Activated T-helper 17 cell treated with anti-CD3 and anti-CD28 coated beads, Interleukin-2, amount 50 U/mL, for 72 hours (primary cell): ENCODE data around the gene VPS13A. TPM values are rescaled to one million over a fixed set of nuclear protein-coding genes. Genes with fewer than 3 reads are reported as not detected.
"Not testable (repeated sequence)": the region's sequence is repeated elsewhere in the genome, so short reads cannot be mapped to it uniquely, and the experiment has no call there.

Experiments
- ATAC-seq: fragments of 150-1000 bp; cut with Tn5 transposase; replicated peaks from 2 replicates; pipeline ENCODE4 v1.10.0; 2021; ENCODE audit warnings: mild to moderate bottlenecking, moderate library complexity
- H3K27ac Mint-ChIP-seq: one replicate; pipeline ENCODE4 v1.8.0; 2022; ENCODE audit warnings: mixed read lengths
- H3K27me3 Mint-ChIP-seq: one replicate; pipeline ENCODE4 v1.8.0; 2022; ENCODE audit warnings: mixed read lengths
- H3K36me3 Mint-ChIP-seq: one replicate; pipeline ENCODE4 v1.8.0; 2022; ENCODE audit warnings: low read depth, mild to moderate bottlenecking, mixed read lengths
- H3K4me1 Mint-ChIP-seq: one replicate; pipeline ENCODE4 v1.8.0; 2022; ENCODE audit warnings: mixed read lengths
- H3K4me3 Mint-ChIP-seq: one replicate; pipeline ENCODE4 v1.8.0; 2022; ENCODE audit warnings: mild to moderate bottlenecking, mixed read lengths
- H3K9me3 Mint-ChIP-seq: one replicate; pipeline ENCODE4 v1.8.0; 2022; ENCODE audit warnings: mixed read lengths
- total RNA-seq, 2 donors: library from RNA; stranded (reverse); gene quantifications; one replicate each; pipeline ENCODE4 v1.2.3, GENCODE V29; 2022

Gene VPS13A
- total RNA-seq, 2 donors from 2014 or later, result 43.1 to 44.4 TPM

DNA sequence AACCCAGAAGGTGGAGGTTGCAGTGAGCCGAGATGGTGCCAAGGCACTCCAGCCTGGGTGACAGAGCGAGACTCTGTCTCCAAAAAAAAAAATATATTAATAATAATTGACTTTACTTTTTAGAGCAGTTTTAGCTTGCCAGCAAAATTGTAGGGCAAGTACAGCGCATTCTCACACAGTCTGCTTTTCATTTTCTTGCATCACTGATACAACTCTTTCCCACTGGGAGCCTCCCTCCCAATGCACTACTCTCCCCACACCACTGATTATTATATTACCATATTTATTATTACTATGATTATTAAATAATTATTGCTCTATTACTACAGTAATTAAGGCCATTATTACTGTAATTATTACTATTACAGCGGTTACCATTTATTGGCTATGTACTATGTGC lies 257.9 kb downstream of the VPS13A start:
- H3K27ac Mint-ChIP-seq, result no peak overlapping the region
- ATAC-seq, result no peak
- H3K27me3 Mint-ChIP-seq, result peaks cover 3% of the 10 kb centered on the region
- H3K4me3 Mint-ChIP-seq, result no peak overlapping the region
- H3K9me3 Mint-ChIP-seq, result no peaks in the 10 kb centered on the region
- H3K36me3 Mint-ChIP-seq, result no peaks in the 10 kb centered on the region
- peaks cover 5% of the 10 kb centered on the region for H3K4me1 Mint-ChIP-seq

DNA sequence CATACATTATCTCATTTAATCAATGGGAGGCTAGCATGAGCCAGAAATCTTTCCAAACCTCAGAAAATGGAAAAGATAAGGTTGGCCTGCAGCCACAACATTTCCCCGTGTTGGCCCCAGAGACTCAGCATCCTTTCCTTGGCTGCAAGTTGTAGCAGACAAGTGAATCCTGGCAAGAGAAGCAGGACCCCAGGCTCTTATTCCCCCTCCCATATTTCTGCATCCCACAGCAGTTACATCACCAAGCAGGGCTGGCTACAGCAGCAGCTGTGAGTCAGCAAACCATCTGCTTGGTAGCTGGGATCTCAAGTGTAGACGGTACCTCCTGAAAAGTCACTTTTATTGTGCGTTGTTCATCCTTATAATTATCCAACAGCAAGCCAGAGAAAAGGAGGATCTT lies 258.4 kb downstream of the VPS13A start:
- no peak for ATAC-seq
- H3K4me3 Mint-ChIP-seq, result no peak overlapping the region
- H3K27me3 Mint-ChIP-seq, result peaks cover 3% of the 10 kb centered on the region
- peaks cover 5% of the 10 kb centered on the region for H3K4me1 Mint-ChIP-seq
- H3K27ac Mint-ChIP-seq, result no peak overlapping the region
- H3K9me3 Mint-ChIP-seq, result no peaks in the 10 kb centered on the region
- no peaks in the 10 kb centered on the region for H3K36me3 Mint-ChIP-seq

DNA sequence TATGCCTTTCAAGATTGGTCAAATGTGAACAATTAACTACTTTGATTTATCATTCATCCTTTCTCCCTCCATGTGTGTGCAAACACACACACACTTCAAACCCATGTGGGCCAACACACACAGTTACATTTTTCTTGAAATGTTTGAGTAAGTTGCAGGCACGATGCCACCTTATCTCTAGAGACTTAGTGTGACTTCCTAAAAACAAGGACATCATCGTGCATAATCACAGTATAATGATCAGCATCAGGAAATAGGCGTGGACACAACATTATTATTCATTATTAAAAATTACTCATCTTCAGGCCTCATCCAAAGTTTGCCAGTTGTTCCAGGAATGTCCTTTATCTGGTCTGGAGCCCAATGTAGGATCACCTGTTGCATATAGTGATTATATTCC lies 261.3 kb downstream of the VPS13A start:
- H3K27ac Mint-ChIP-seq, result no peak overlapping the region
- H3K9me3 Mint-ChIP-seq, result no peaks in the 10 kb centered on the region
- H3K4me1 Mint-ChIP-seq, result peaks cover 3% of the 10 kb centered on the region
- ATAC-seq, result no peak
- peaks cover 3% of the 10 kb centered on the region for H3K27me3 Mint-ChIP-seq
- no peaks in the 10 kb centered on the region for H3K36me3 Mint-ChIP-seq
- no peak overlapping the region for H3K4me3 Mint-ChIP-seq

DNA sequence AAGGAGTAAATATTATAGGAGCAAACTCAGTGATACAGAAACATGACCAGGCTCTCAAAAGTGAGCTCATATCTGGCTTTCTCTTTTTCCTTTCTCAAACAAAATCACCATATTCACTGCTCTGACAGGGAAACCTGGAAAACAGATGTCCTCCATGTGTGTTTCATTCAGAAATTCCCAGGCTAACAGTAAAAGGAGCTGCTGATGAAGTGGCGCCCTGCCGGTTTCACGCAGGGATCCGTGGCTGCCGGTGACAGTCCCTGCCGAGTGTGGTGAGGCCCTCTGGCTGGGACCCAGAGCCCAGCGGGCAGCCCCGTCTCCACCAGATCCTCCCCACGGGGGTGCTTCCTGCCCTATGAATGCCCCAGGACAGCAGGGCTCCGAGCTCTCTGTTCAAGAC lies 262.7 kb downstream of the VPS13A start:
- Mint-ChIP-seq H3K4me1 (no peaks in the 10 kb centered on the region), H3K36me3 (no peaks in the 10 kb centered on the region), H3K4me3 (no peak overlapping the region), H3K27ac (no peak overlapping the region), H3K27me3 (peaks cover 3% of the 10 kb centered on the region), H3K9me3 (no peaks in the 10 kb centered on the region)
- ATAC-seq, result no peak

DNA sequence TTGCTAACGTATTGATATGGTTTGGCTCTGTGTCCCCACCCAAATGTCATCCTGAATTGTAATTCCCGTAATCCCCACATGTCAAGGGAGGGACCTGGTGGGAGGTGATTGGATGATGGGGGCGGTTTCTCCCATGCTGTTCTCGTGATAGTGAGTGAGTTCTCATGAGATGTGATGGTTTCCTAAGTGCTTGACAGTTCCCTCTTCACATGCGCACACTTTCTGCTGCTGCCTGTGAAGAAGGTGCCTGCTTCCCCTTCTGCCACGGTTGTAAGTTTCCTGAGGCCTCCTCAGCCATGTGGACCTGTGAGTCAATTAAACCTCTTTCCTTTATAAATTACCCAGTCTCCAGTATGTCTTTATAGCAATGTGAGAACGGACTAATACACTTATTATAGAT lies 263.8 kb downstream of the VPS13A start:
- H3K4me1 Mint-ChIP-seq, H3K36me3 Mint-ChIP-seq, ATAC-seq, H3K9me3 Mint-ChIP-seq, H3K27ac Mint-ChIP-seq, H3K27me3 Mint-ChIP-seq, H3K4me3 Mint-ChIP-seq: not testable (repeated sequence)

DNA sequence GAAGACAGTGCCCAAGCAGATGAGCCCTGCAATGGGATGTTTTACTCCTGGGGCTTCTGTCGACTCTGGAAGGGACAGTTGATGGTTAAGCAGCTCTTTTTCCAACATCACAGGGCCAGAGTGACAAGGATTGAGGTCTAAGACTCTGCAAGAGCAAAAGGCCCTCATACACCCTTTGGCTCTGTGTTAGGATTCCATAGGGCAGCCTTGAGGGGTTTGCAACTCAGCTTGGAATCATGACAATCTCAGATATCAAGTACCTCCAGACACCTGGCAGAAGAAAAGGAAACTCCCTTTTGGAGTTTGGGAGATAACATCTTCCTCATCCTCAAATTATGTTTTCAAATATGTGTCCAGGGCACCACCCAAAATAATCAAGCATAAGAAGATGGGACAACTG lies 265.1 kb downstream of the VPS13A start:
- Mint-ChIP-seq H3K36me3 (no peaks in the 10 kb centered on the region), H3K4me3 (no peak overlapping the region), H3K27ac (no peak overlapping the region), H3K27me3 (peaks cover 8% of the 10 kb centered on the region), H3K4me1 (no peaks in the 10 kb centered on the region), H3K9me3 (peaks cover 2% of the 10 kb centered on the region)
- ATAC-seq, result no peak

DNA sequence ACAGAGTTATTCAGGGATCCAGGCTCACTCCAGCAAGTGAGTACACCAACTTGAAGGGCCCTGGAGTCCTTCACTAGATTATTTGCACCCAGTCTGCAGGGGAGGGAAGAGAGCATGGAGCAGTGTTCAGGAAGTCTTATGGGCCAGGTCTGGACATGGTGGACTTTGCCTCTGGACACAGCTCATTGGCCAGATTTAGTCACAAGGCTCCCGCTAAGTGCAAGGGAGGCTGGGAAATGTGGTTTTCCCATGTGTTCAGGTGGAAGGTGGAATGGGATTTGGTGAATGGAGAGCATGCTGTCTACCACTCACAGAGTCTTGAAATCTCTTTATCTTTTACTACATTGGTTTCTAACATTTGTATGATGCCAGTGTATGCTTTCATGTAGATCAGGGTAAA lies 270.3 kb downstream of the VPS13A start:
- no peak for ATAC-seq
- Mint-ChIP-seq H3K27me3 (peaks cover 19% of the 10 kb centered on the region), H3K27ac (no peak overlapping the region), H3K4me1 (no peaks in the 10 kb centered on the region), H3K36me3 (no peaks in the 10 kb centered on the region), H3K9me3 (peaks cover 3% of the 10 kb centered on the region), H3K4me3 (no peak overlapping the region)

DNA sequence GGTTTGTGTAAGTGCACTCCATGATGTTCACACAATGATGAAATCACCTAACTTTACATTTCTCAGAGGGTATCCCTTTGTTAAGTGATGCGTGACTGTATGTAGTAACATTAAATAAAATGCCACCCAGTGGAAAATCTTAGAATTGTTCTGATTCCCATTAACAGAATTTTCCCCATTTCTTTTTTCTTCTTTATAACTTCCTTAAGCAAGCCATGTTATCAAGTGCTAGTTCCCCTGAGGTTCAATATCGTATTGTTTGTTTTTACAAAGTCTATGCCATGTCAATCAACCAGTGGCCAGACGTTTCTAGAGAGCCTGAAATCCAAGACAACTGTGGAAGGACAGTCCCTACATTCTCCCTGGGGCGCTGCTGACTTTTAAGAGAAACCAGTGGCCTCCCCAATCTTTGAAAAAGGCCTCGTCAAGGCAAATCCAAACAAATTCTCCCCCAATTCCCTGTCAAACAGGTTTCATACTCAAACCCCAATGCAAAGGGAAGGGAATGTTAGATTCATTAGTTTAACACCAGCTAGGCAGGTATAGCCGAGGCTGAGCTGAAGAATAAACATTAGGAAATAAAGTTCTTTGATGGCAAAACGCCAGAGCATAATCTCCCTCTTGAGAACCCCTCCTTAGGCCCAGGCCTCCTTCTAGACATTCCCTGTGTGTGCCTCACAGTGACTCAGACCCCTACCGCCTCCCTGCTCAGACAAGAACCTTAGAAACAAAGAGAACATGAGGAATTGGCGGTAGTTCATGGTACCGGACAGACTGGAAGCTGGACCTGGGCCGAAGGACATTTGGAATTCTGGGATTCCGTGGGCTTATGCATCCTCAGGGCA lies 272.1 kb downstream of the VPS13A start:
- Mint-ChIP-seq H3K9me3 (peaks cover 3% of the 10 kb centered on the region), H3K27ac (no peak overlapping the region), H3K36me3 (no peaks in the 10 kb centered on the region), H3K4me1 (peaks cover 6% of the 10 kb centered on the region), H3K4me3 (no peak overlapping the region), H3K27me3 (peaks cover 19% of the 10 kb centered on the region)
- ATAC-seq, result no peak

DNA sequence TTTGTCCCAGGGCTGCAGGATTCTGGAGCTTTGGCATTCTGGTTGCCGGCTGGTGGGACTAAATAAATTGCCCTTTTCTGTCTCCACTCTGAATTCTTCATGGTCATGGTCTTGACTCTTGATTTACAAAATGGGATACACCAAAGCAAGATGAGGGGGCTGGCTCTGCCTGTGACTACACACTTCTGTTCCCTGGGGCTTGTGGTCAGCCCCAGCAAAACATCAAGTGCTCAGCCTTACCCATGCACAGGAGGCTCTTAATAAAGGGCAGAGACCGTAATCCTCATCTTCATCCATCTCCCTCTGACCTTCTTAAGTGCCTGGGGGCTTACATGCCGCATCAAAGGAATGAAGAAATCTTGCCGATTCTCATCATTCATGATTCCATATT lies 272.7 kb downstream of the VPS13A start:
- H3K9me3 Mint-ChIP-seq, result peaks cover 3% of the 10 kb centered on the region
- no peak overlapping the region for H3K27ac Mint-ChIP-seq
- no peaks in the 10 kb centered on the region for H3K36me3 Mint-ChIP-seq
- peaks cover 19% of the 10 kb centered on the region for H3K27me3 Mint-ChIP-seq
- no peak overlapping the region for H3K4me3 Mint-ChIP-seq
- no peak for ATAC-seq
- H3K4me1 Mint-ChIP-seq, result peaks cover 6% of the 10 kb centered on the region

DNA sequence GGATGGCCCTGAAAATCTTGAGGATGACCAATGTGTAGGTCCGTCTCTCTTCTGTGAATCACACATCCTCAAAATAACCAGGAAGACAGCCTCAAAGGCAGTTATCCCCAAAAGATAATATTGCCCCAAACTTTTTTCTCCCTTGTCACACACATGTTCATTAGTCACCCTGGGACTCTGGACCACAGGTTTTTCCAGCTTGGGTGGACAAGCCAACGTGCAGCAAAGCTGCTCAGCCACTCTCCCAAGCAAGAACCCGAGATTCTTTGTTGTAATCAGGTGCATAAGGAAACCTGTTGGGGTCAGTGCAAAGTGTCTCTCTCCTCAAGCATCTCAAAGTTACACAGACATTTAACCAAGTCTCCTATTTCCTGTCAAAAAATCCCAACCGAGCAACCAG lies 274.2 kb downstream of the VPS13A start:
- Mint-ChIP-seq H3K27ac (no peak overlapping the region), H3K9me3 (peaks cover 3% of the 10 kb centered on the region), H3K27me3 (peaks cover 19% of the 10 kb centered on the region), H3K4me3 (no peak overlapping the region), H3K36me3 (no peaks in the 10 kb centered on the region), H3K4me1 (peaks cover 6% of the 10 kb centered on the region)
- no peak for ATAC-seq

DNA sequence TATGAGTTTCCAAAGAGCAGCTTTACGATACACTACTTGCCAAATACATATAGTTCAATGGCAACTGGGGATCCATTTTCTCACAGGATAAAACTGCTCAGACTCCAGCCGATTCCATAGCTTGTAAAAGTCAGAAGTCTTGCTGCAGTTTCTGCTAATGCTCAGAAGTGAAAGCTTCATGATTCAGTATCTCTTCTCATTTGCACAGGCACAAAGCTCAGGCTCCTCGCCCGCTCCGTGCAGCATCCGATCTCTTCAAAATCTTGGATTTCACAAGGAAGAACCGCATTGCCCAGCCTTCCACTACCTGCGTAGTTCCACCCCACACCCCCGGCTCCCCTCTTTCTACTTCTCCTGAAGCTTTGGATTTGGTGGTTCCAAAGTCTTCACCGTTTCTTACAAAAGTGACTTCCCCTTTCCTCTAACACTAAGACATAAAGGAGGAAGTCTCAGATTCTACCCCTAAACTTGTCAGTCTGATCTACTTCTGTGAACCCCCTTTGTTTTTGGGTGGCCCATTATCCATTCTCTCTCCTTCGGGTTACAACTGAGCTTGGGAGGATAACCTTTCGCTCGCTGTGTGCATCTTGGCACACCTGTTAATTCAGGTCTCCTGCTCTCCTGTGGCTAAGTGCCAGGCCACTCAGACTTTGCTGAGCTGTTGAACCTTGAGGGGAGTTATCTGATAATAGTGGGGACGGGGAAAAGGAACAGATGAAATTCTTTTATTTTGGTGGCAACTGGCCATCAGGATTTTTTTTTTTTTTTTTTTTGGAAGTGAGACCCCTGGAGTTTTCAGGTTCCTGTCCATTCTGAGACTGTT lies 276.7 kb downstream of the VPS13A start:
- peaks cover 13% of the 10 kb centered on the region for H3K27me3 Mint-ChIP-seq
- no peaks in the 10 kb centered on the region for H3K36me3 Mint-ChIP-seq
- no peaks in the 10 kb centered on the region for H3K9me3 Mint-ChIP-seq
- H3K4me1 Mint-ChIP-seq, result peaks cover 16% of the 10 kb centered on the region
- H3K4me3 Mint-ChIP-seq, result peak overlapping the region; percentile 45
- H3K27ac Mint-ChIP-seq, result peak overlapping the region; percentile 11
- ATAC-seq, result no peak

DNA sequence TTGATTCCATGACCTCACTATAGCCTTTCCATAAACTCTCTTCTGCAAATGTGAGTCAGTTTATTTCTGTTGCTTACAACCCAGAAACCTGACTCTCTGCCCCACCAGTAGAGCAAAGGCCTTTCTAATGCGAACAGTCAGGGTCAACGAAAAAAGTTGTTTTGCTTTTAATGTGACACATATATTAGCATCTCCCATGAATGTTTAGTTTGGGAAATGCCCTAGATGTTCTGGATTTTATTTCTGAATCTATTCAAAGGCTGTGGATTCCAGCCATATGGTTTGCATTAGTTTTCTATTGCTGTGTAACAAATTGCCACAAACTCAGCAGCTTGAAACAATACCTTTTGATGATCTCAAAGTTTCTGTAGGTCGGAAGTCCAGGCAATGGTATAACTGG lies 277.3 kb downstream of the VPS13A start:
- Mint-ChIP-seq H3K4me3 (peak overlapping the region; percentile 45), H3K9me3 (no peaks in the 10 kb centered on the region), H3K36me3 (no peaks in the 10 kb centered on the region), H3K4me1 (peaks cover 16% of the 10 kb centered on the region), H3K27ac (no peak overlapping the region), H3K27me3 (peaks cover 13% of the 10 kb centered on the region)
- ATAC-seq, result no peak

DNA sequence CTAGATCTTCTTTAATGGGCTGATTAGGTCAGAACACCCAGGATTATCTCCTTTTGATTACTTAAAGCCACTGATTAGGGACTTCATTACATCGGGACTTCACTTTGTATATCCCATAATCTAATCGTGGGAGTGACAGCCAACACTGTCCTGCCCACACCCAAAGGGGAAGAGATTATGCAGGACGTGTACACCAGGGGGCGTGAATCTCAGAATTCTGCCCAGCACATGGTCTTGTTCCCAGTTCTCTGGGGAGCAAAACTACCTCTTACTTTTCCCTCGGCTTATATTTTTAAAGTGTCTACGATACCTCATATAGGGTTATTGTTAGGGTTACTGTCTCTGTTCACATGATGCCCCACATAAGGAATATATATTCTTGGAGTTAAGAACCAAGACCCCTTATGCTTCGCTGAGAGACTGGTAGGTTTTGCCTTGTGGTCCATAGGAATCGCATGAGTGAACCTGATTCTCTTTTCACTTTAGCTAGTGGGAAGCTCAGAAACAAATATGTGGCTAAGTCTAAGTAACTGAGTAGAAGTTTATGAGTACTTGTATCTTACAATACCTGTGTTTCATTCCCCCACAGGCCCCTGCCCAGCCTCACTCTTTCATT lies 278.1 kb downstream of the VPS13A start:
- H3K36me3 Mint-ChIP-seq, result no peaks in the 10 kb centered on the region
- ATAC-seq, result peak; percentile 49
- peaks cover 16% of the 10 kb centered on the region for H3K4me1 Mint-ChIP-seq
- H3K27ac Mint-ChIP-seq, result no peak overlapping the region
- H3K27me3 Mint-ChIP-seq, result peaks cover 12% of the 10 kb centered on the region
- no peaks in the 10 kb centered on the region for H3K9me3 Mint-ChIP-seq
- no peak overlapping the region for H3K4me3 Mint-ChIP-seq

DNA sequence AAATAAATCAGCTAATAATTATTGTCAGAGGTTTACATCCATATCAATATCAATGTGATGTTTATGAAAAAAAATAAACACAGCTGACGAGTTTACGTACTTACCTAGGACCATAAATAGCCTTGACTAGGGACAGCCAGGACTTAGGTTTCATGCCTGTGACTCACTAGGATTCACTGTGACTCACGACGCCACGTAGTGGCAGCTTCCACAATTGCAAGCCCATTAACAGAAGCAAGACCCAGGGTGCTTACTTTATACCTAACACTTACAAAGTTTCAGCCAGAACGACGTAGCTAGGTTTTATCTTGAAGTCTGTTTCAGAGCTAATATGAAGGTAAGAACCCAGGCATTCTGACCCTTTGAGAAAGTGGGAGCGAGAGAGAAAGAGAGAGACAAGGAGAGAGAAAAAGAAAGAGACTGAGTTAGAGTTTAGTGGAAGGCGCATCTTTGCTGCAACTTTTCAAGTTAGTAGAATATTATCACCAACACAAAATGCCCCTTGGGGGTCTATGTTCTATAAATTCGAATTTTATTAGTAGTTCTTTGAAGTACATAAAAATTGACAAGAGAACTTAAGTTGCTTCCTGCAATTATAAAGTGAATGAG lies 279.6 kb downstream of the VPS13A start:
- Mint-ChIP-seq H3K36me3 (no peaks in the 10 kb centered on the region), H3K27me3 (peaks cover 3% of the 10 kb centered on the region), H3K9me3 (no peaks in the 10 kb centered on the region)

More for the DNA sequence above, 279.6 kb downstream of the VPS13A start:
- peak; percentile 83 for ATAC-seq
- Mint-ChIP-seq H3K27ac (no peak overlapping the region), H3K4me1 (peaks cover 16% of the 10 kb centered on the region), H3K4me3 (no peak overlapping the region)
